ENCODE measurements around the gene ARHGAP4. TPM values are rescaled to one million over a fixed set of nuclear protein-coding genes. Genes with fewer than 3 reads are reported as not detected.

The ARHGAP4 gene
- polyA plus RNA-seq, 3 donors, result 51.5 to 508 (median 64.4) TPM

GRCh38 chrX:153966283-153966688, 40.2 kb upstream of the ARHGAP4 start:
- peaks cover 86% of the 10 kb centered on the region for H4K20me1 ChIP-seq (ENCODE audit: insufficient read depth, low read length)
- peaks cover 95% of the 10 kb centered on the region for H3K79me2 ChIP-seq (ENCODE audit: insufficient read depth, low read length)
- peaks cover 0 to 15% (median 5%) of the 10 kb centered on the region in 7 donors for H3K9me3 Mint-ChIP-seq
- no peak overlapping the region for H3K4me3 Mint-ChIP-seq
- H3K9ac ChIP-seq (ENCODE audit: insufficient read depth, low read length, poor library complexity, severe bottlenecking), result no peak overlapping the region
- peaks cover 35% of the 10 kb centered on the region for H3K4me1 Mint-ChIP-seq
- intact Hi-C loops (cut with micrococcal nuclease), result no loop called here
- peaks cover 38 to 44% of the 10 kb centered on the region in 2 donors for H3K4me1 ChIP-seq (ENCODE audit: control insufficient read depth in 1 of 2, insufficient read depth in 2 of 2, low read length in 2 of 2)
- no peak overlapping the region for H3K4me3 ChIP-seq (replicated peaks in 1 of 3; ENCODE audit: low read depth in 2 of 3, low read length in 3 of 3)
- H3K27ac Mint-ChIP-seq, result peak overlapping the region in 5 of 7 donors; percentile 28 to 94 (median 54)
- H3K27me3 Mint-ChIP-seq (ENCODE audit: low read depth in 3 of 3), result peaks cover 0 to 40% (median 0%) of the 10 kb centered on the region in 3 donors
- no peak overlapping the region for H2AFZ ChIP-seq (ENCODE audit: insufficient read depth, low read depth, low read length, poor library complexity, severe bottlenecking)
- peak overlapping the region; percentile 1 for H3K4me2 ChIP-seq (replicated peaks; ENCODE audit: extremely low read depth, low read length, poor library complexity, severe bottlenecking)
- no peak for DNase-seq
- 65% methylated on average over 4 of the region's 15 CpGs for WGBS (ENCODE audit: insufficient coverage)
- no peak for TF ChIP-seq CTCF (IDR thresholded peaks at IDR 0.05)
- peaks cover 21 to 55% of the 10 kb centered on the region in 2 donors for H3K36me3 Mint-ChIP-seq
- no peaks in the 10 kb centered on the region for H3K27me3 ChIP-seq (ENCODE audit: control insufficient read depth in 2 of 2, insufficient read depth in 2 of 2, low read length in 2 of 2)
- no peaks in the 10 kb centered on the region for H3K9me3 ChIP-seq (replicated peaks in 1 of 2; ENCODE audit: control insufficient read depth in 1 of 2, insufficient read depth in 1 of 2, low read length in 2 of 2)
- H3K27ac ChIP-seq (ENCODE audit: low read depth in 1 of 2, low read length in 2 of 2), result no peak overlapping the region
- H3K36me3 ChIP-seq (replicated peaks in 1 of 2; ENCODE audit: control insufficient read depth in 1 of 2, insufficient read depth in 2 of 2, low read length in 2 of 2), result peaks cover 33 to 42% of the 10 kb centered on the region in 2 donors

- Histone ChIP-seq H4K20me1 (ENCODE audit: insufficient read depth, low read length) (peaks cover 95% of the 10 kb centered on the region), H3K4me2 (replicated peaks; ENCODE audit: extremely low read depth, low read length, poor library complexity, severe bottlenecking) (no peak overlapping the region), H3K27ac (ENCODE audit: low read depth in 1 of 2, low read length in 2 of 2) (no peak overlapping the region), H3K36me3 (replicated peaks in 1 of 2; ENCODE audit: control insufficient read depth in 1 of 2, insufficient read depth in 2 of 2, low read length in 2 of 2) (peaks cover 42 to 51% of the 10 kb centered on the region in 2 donors), H2AFZ (ENCODE audit: insufficient read depth, low read depth, low read length, poor library complexity, severe bottlenecking) (no peak overlapping the region), H3K79me2 (ENCODE audit: insufficient read depth, low read length) (peaks cover 89% of the 10 kb centered on the region), H3K9me3 (replicated peaks in 1 of 2; ENCODE audit: control insufficient read depth in 1 of 2, insufficient read depth in 1 of 2, low read length in 2 of 2) (no peaks in the 10 kb centered on the region), H3K4me1 (ENCODE audit: control insufficient read depth in 1 of 2, insufficient read depth in 2 of 2, low read length in 2 of 2) (peaks cover 38 to 44% of the 10 kb centered on the region in 2 donors), H3K9ac (ENCODE audit: insufficient read depth, low read length, poor library complexity, severe bottlenecking) (no peak overlapping the region), H3K4me3 (replicated peaks in 1 of 3; ENCODE audit: low read depth in 2 of 3, low read length in 3 of 3) (no peak overlapping the region), H3K27me3 (ENCODE audit: control insufficient read depth in 2 of 2, insufficient read depth in 2 of 2, low read length in 2 of 2) (no peaks in the 10 kb centered on the region)
- Mint-ChIP-seq H3K27me3 (ENCODE audit: low read depth in 3 of 3) (peaks cover 0 to 42% (median 0%) of the 10 kb centered on the region in 3 donors), H3K27ac (peak overlapping the region in 2 of 7 donors; percentile 79 to 81), H3K9me3 (peaks cover 0 to 16% (median 0%) of the 10 kb centered on the region in 7 donors), H3K36me3 (peaks cover 29 to 64% of the 10 kb centered on the region in 2 donors), H3K4me3 (no peak overlapping the region), H3K4me1 (peaks cover 35% of the 10 kb centered on the region)
- WGBS (ENCODE audit: insufficient coverage), result no CpG with 5 or more reads among the region's 5 CpGs
- intact Hi-C loops (cut with micrococcal nuclease), result no loop called here
- TF ChIP-seq CTCF (IDR thresholded peaks at IDR 0.05), result no peak
- DNase-seq, result no peak
Measured at GRCh38 chrX:153965406-153965805, 39.3 kb upstream of the ARHGAP4 start.
